Cardiac ventricle fibroblast (primary cell): ENCODE data around the gene SHF. TPM values are rescaled to one million over a fixed set of nuclear protein-coding genes. Genes with fewer than 3 reads are reported as not detected.

Experiments
- total RNA-seq: library from RNA; depleted of rRNA; stranded (reverse); fragments of >200 nt; gene quantifications from 2 replicates; pipeline ENCODE4 v1.2.3, GENCODE V29; 2015

SHF gene, protein sequence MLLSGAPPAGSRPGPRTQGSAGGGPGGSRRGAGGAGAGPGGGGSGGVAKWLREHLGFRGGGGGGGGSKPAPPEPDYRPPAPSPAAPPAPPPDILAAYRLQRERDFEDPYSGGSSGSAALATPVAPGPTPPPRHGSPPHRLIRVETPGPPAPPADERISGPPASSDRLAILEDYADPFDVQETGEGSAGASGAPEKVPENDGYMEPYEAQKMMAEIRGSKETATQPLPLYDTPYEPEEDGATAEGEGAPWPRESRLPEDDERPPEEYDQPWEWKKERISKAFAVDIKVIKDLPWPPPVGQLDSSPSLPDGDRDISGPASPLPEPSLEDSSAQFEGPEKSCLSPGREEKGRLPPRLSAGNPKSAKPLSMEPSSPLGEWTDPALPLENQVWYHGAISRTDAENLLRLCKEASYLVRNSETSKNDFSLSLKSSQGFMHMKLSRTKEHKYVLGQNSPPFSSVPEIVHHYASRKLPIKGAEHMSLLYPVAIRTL
- total RNA-seq: 2.9 and 3.5 TPM in 2 replicates

GRCh38 chr15:45187894-45188830 lies at the start of gene SHF:
SHF (minus strand) TSS chr15:45187966; CDS start chr15:45187951, 15 bp downstream.

GRCh38 chr15:45129651-45130129 lies 58.1 kb downstream of the SHF start, which contains the start of the genes DUOX1 and DUOXA1:
DUOX1 (plus strand) TSS chr15:45129994; CDS start chr15:45131967, 1,973 bp downstream.
DUOXA1 (minus strand) TSS chr15:45129879; CDS start chr15:45123014, 6,865 bp downstream.

Other genes with a start within 250 kb of the SHF start
- not detected in 2 replicates for gene TERB2, start 231.3 kb downstream of the SHF start, total RNA-seq
- gene SORD, start 164.8 kb downstream of the SHF start, total RNA-seq: 9.6 and 11.3 TPM in 2 replicates
- gene DUOX2, start 73.8 kb downstream of the SHF start, total RNA-seq: not detected in 2 replicates
- not detected in 2 replicates for gene DUOXA2, start 73.6 kb downstream of the SHF start, total RNA-seq
- not detected in 2 replicates for gene DUOXA1, start 58.1 kb downstream of the SHF start, total RNA-seq
- gene DUOX1, start 58.0 kb downstream of the SHF start, total RNA-seq: not detected in 2 replicates
- gene SLC28A2, start 64.3 kb upstream of the SHF start, total RNA-seq: not detected in 2 replicates
- not detected in 2 replicates for gene GATM, start 190.6 kb upstream of the SHF start, total RNA-seq